ENCODE data around the gene SNTG2.

DNA sequence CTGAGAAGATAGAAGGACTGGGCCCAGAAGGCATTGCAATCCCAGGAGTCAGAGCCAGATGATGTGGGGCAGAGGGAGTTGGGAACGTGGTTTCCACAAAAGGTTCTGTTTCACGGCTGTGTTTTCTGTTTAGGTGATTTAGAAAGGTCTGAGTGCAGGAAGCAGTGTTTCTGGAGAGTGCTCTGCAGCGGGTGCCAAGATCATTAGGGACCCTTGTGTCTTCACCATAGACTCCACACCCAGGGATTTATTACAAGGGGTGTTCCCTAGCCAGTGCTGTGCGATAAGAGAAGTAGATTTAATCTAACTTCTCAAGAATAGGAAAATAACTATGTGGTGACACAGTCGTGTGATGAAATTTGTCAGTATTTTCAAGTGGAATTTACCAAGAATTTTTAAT lies 241.5 kb downstream of the SNTG2 start:
- TF ChIP-seq POLR2A (IDR thresholded peaks at IDR 0.05) = no peak
- TF ChIP-seq, protein P1, sequence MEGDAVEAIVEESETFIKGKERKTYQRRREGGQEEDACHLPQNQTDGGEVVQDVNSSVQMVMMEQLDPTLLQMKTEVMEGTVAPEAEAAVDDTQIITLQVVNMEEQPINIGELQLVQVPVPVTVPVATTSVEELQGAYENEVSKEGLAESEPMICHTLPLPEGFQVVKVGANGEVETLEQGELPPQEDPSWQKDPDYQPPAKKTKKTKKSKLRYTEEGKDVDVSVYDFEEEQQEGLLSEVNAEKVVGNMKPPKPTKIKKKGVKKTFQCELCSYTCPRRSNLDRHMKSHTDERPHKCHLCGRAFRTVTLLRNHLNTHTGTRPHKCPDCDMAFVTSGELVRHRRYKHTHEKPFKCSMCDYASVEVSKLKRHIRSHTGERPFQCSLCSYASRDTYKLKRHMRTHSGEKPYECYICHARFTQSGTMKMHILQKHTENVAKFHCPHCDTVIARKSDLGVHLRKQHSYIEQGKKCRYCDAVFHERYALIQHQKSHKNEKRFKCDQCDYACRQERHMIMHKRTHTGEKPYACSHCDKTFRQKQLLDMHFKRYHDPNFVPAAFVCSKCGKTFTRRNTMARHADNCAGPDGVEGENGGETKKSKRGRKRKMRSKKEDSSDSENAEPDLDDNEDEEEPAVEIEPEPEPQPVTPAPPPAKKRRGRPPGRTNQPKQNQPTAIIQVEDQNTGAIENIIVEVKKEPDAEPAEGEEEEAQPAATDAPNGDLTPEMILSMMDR (IDR thresholded peaks at IDR 0.05) = no peak
